HEK293T (cell line): Measurements from ENCODE around the gene OR51I2.

ENCODE experiments used
- CTCF ChIA-PET: fragments of 350-600 bp; formaldehyde crosslinking; extraction: SDS; loops from one replicate; lab custom pipeline; 2021; ENCODE audit warnings: antibody characterized with exemption, inconsistent platforms; lab: Yijun Ruan, JAX
- POLR2A ChIA-PET: fragments of 350-600 bp; formaldehyde crosslinking; extraction: SDS; loops from one replicate; lab custom pipeline; 2020; ENCODE audit warnings: antibody characterized with exemption, inconsistent platforms; lab: Yijun Ruan, JAX
- DNase-seq: peaks from one replicate; pipeline ENCODE4 v3.0.0; 2012; ENCODE audit warnings: mixed read lengths; ENCODE audit errors: extremely low spot score
- ARNT ChIP-seq: fragments of 450-650 bp; IDR thresholded peaks from 2 replicates; pipeline ENCODE4 v1.6.1; 2017; ENCODE audit warnings: mild to moderate bottlenecking
- BHLHE40 ChIP-seq: fragments of 450-650 bp; IDR thresholded peaks from 2 replicates; pipeline ENCODE4 v1.6.1; 2016; ENCODE audit warnings: mild to moderate bottlenecking, moderate library complexity, borderline replicate concordance
- CTBP1 ChIP-seq: fragments of 450-650 bp; IDR thresholded peaks from 2 replicates; pipeline ENCODE4 v1.6.1; 2016; ENCODE audit warnings: borderline replicate concordance
- ELF4 ChIP-seq: fragments of 450-650 bp; IDR thresholded peaks from 2 replicates; pipeline ENCODE4 v1.6.1; 2017; ENCODE audit warnings: antibody characterized with exemption
- FOXA1 ChIP-seq: fragments of 450-650 bp; IDR thresholded peaks from 2 replicates; pipeline ENCODE4 v1.6.1; 2016; ENCODE audit warnings: mild to moderate bottlenecking
- FOXK2 ChIP-seq: fragments of 450-650 bp; IDR thresholded peaks from 2 replicates; pipeline ENCODE4 v1.6.1; 2016; ENCODE audit warnings: mild to moderate bottlenecking
- FOXM1 ChIP-seq: fragments of 450-650 bp; IDR thresholded peaks from 2 replicates; pipeline ENCODE4 v1.6.1; 2017; ENCODE audit warnings: mild to moderate bottlenecking, borderline replicate concordance
- HDGF ChIP-seq: fragments of 450-650 bp; IDR thresholded peaks from 2 replicates; pipeline ENCODE4 v1.6.1; 2017; ENCODE audit warnings: antibody characterized with exemption, borderline replicate concordance
- L3MBTL2 ChIP-seq: fragments of 450-650 bp; conservative IDR thresholded peaks from 2 replicates; pipeline ENCODE4 v1.6.1; 2016; ENCODE audit warnings: mild to moderate bottlenecking
- LEF1 ChIP-seq: fragments of 450-650 bp; IDR thresholded peaks from 2 replicates; pipeline ENCODE4 v1.6.1; 2017; ENCODE audit warnings: mild to moderate bottlenecking, borderline replicate concordance
- NFRKB ChIP-seq: fragments of 450-650 bp; IDR thresholded peaks from 2 replicates; pipeline ENCODE4 v1.6.1; 2016; ENCODE audit warnings: mild to moderate bottlenecking, moderate library complexity
- SP1 ChIP-seq: fragments of 450-650 bp; IDR thresholded peaks from 2 replicates; pipeline ENCODE4 v1.6.1; 2017
- ZNF384 ChIP-seq: fragments of 450-650 bp; IDR thresholded peaks from 2 replicates; pipeline ENCODE4 v1.6.1; 2016
- TF ChIP-seq, protein P1 (sequence below): fragments of 450-650 bp; IDR thresholded peaks from 2 replicates; pipeline ENCODE4 v1.6.1; 2016

OR51I2 gene

DNA sequence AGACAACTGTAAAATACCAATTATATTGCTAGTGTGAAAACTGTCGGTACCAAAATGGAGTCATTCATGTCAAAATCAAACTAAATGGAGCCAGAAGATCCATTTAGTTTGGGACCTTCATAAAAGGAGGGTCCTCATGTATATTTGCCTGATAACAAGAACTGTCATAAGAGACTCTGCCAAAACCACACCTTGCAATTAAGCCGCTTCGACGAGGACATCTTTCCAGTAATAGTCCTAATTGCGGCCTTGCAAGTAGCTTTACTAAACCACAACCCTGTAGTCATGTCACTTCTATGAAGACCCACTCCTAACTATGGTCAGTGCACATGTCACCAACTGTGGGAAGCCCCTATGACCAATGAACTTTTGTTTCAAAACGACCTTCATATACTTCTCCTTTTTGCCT is 51.3 kb downstream of the OR51I2 start:
- ChIA-PET CTCF (no interaction called here), POLR2A (no interaction called here)
- TF ChIP-seq NFRKB (no peak), FOXK2 (no peak), LEF1 (no peak), HDGF (no peak), SP1 (no peak), ELF4 (no peak), BHLHE40 (no peak), FOXM1 (no peak)
- no peak for DNase-seq

DNA sequence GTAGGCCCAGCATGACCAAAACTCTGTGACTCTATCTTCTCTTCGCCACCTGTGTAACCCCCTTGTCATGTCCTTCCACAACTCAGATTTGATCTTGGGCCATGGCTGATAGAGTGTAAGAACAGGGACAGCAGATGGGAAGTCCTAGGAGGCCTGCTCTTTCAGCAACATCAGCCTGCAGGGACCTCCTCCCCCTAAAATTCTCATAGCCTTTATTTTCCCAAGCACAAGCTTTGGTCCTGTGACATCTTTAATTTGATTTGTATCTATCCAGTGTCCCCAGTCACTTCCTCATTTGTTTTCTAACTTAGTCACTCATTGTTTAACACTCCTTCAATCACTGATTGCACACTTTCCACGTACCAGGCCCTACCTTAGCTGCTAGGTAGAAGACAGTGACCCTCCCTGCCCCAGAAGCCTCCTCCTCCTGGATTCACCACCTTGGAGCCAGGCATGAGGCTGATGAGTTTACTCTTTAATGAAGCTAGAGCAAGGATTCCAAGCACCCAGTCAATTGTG is 55.3 kb downstream of the OR51I2 start:
- DNase-seq = no peak

DNA sequence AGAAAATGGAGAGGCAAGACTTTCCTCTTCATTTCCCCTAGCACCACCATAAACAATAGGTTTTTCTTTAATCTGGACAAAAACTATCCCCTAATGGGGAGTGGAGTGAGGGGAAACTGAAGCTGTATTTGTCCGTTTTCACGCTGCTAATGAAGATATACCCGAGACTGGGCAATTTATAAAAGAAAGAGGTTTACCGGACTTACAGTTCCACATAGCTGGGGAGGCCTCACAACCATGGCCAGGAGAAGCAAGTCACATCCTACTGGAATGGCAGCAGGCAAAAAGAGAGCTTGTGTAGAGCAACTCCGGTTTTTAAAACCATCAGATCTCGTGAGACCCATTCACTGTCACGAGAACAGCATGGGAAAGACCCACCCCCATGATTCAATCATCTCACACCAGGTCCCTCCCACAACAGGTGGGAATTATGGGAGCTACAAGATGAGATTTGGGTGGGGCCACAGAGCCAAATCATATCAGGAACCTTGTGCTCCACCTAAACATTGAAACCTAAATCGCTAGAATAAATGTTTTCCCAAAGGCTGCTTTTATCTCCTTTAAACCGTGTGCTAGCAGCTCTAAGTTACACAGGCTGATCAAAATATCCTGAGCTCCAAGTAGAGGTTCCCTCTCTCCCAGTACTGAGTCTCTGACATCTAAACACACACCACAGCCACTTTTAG is 56.4 kb downstream of the OR51I2 start:
- ChIA-PET CTCF (no interaction called here), POLR2A (no interaction called here)
- TF ChIP-seq ZNF384 (no peak), ELF4 (no peak), BHLHE40 (no peak), ARNT (no peak), FOXA1 (no peak), CTBP1 (no peak), HDGF (no peak), FOXM1 (no peak), L3MBTL2 (no peak), SP1 (no peak)
- DNase-seq = no peak

More for the DNA sequence above, 55.3 kb downstream of the OR51I2 start:
- no peak for TF ChIP-seq L3MBTL2
- TF ChIP-seq HDGF = no peak
- TF ChIP-seq FOXK2 = no peak
- no peak for TF ChIP-seq NFRKB
- TF ChIP-seq ARNT = no peak
- no peak for TF ChIP-seq FOXM1
- TF ChIP-seq, protein P1, sequence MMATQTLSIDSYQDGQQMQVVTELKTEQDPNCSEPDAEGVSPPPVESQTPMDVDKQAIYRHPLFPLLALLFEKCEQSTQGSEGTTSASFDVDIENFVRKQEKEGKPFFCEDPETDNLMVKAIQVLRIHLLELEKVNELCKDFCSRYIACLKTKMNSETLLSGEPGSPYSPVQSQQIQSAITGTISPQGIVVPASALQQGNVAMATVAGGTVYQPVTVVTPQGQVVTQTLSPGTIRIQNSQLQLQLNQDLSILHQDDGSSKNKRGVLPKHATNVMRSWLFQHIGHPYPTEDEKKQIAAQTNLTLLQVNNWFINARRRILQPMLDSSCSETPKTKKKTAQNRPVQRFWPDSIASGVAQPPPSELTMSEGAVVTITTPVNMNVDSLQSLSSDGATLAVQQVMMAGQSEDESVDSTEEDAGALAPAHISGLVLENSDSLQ = no peak
- no peak for TF ChIP-seq ZNF384
- TF ChIP-seq ELF4 = no peak
- TF ChIP-seq CTBP1 = no peak
- TF ChIP-seq BHLHE40 = no peak
- TF ChIP-seq FOXA1 = no peak
- ChIA-PET POLR2A (no interaction called here), CTCF (no interaction called here)
